ENCODE results near the gene MSH3.

- TF ChIP-seq, protein P1, sequence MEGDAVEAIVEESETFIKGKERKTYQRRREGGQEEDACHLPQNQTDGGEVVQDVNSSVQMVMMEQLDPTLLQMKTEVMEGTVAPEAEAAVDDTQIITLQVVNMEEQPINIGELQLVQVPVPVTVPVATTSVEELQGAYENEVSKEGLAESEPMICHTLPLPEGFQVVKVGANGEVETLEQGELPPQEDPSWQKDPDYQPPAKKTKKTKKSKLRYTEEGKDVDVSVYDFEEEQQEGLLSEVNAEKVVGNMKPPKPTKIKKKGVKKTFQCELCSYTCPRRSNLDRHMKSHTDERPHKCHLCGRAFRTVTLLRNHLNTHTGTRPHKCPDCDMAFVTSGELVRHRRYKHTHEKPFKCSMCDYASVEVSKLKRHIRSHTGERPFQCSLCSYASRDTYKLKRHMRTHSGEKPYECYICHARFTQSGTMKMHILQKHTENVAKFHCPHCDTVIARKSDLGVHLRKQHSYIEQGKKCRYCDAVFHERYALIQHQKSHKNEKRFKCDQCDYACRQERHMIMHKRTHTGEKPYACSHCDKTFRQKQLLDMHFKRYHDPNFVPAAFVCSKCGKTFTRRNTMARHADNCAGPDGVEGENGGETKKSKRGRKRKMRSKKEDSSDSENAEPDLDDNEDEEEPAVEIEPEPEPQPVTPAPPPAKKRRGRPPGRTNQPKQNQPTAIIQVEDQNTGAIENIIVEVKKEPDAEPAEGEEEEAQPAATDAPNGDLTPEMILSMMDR (IDR thresholded peaks at IDR 0.05; ENCODE audit: low read depth, low read length, poor library complexity, severe bottlenecking): no peak
- no peak for TF ChIP-seq EZH2phosphoT487 (IDR thresholded peaks at IDR 0.05; ENCODE audit: borderline replicate concordance, low read length)
Observed at GRCh38 chr5:80747922-80748321, 93.5 kb downstream of the MSH3 start.
